Neuronal stem cell (in vitro differentiated cells): Measurements from ENCODE around the gene MKRN2. TPM values are rescaled to one million over a fixed set of nuclear protein-coding genes. Genes with fewer than 3 reads are reported as not detected.

ENCODE experiments used
- DNase-seq: peaks from one replicate; pipeline ENCODE4 v3.0.0-alpha.2; 2013; ENCODE audit warnings: low spot score
- H2AFZ ChIP-seq: one replicate; pipeline ENCODE4 v1.6.1; 2013; ENCODE audit warnings: mild to moderate bottlenecking, low read length, inconsistent platforms
- H2AK5ac ChIP-seq: 2 replicates; pipeline ENCODE4 v1.6.1; 2013; ENCODE audit warnings: low read depth, mild to moderate bottlenecking, inconsistent platforms, low read length, moderate library complexity, mixed read lengths
- H2BK120ac ChIP-seq: 2 replicates; pipeline ENCODE4 v1.6.1; 2013; ENCODE audit warnings: low read depth, mild to moderate bottlenecking, inconsistent platforms, low read length, moderate library complexity, mixed read lengths
- H2BK12ac ChIP-seq: one replicate; pipeline ENCODE4 v1.6.1; 2013; ENCODE audit warnings: low read length, inconsistent platforms
- H2BK15ac ChIP-seq: 2 replicates; pipeline ENCODE4 v1.6.1; 2013; ENCODE audit warnings: mild to moderate bottlenecking, low read length, inconsistent platforms, mixed read lengths
- H2BK5ac ChIP-seq: one replicate; pipeline ENCODE4 v1.6.1; 2013; ENCODE audit warnings: inconsistent platforms, mild to moderate bottlenecking, low read length, moderate library complexity
- H3K14ac ChIP-seq: one replicate; pipeline ENCODE4 v1.6.1; 2013; ENCODE audit warnings: low read length, inconsistent platforms
- H3K18ac ChIP-seq: 2 replicates; pipeline ENCODE4 v1.6.1; 2013; ENCODE audit warnings: low read length, inconsistent platforms
- H3K23ac ChIP-seq: 2 replicates; pipeline ENCODE4 v1.6.1; 2013; ENCODE audit warnings: low read depth, mild to moderate bottlenecking, mixed read lengths, low read length, inconsistent platforms; ENCODE audit not compliant: poor library complexity
- H3K27ac ChIP-seq: replicated peaks from 3 replicates; pipeline ENCODE4 v1.5.1; 2013; ENCODE audit warnings: low read length, inconsistent platforms
- H3K27me3 ChIP-seq, 3 experiments: 2 replicates each; pipeline ENCODE4 v1.6.1; 2013; ENCODE audit warnings: low read length in 3 of 3, mild to moderate bottlenecking in 2 of 3, inconsistent platforms in 1 of 3, low read depth in 1 of 3, mixed read lengths in 1 of 3, moderate library complexity in 1 of 3; ENCODE audit not compliant: control insufficient read depth in 3 of 3, insufficient read depth in 3 of 3
- H3K36me3 ChIP-seq, 2 donors: replicated peaks in 1 of 2; 2 replicates each; pipeline ENCODE4 v1.6.1; 2013; ENCODE audit warnings: low read length in 2 of 2; ENCODE audit not compliant: control insufficient read depth in 2 of 2, insufficient read depth in 2 of 2
- H3K4ac ChIP-seq: 2 replicates; pipeline ENCODE4 v1.6.1; 2013; ENCODE audit warnings: inconsistent platforms, mild to moderate bottlenecking, low read length, moderate library complexity
- H3K4me1 ChIP-seq, 2 donors: 1 replicate in 1 of 2; 2 replicates in 1 of 2; pipeline ENCODE4 v1.6.1; 2013; ENCODE audit warnings: low read length in 2 of 2, low read depth in 1 of 2; ENCODE audit not compliant: control insufficient read depth in 2 of 2, insufficient read depth in 1 of 2
- H3K4me2 ChIP-seq: one replicate; pipeline ENCODE4 v1.6.1; 2013; ENCODE audit warnings: mild to moderate bottlenecking, low read length, inconsistent platforms; ENCODE audit not compliant: insufficient read depth, poor library complexity, severe bottlenecking
- H3K4me3 ChIP-seq, 2 donors: 2 replicates each; pipeline ENCODE4 v1.5.1; 2013; ENCODE audit warnings: low read length in 2 of 2, mild to moderate bottlenecking in 2 of 2, inconsistent platforms in 1 of 2, moderate library complexity in 1 of 2
- H3K79me1 ChIP-seq: one replicate; pipeline ENCODE4 v1.6.1; 2013; ENCODE audit warnings: low read depth, mild to moderate bottlenecking, inconsistent platforms, low read length, moderate library complexity
- H3K9ac ChIP-seq: one replicate; pipeline ENCODE4 v1.6.1; 2013; ENCODE audit warnings: mild to moderate bottlenecking, low read depth, low read length, inconsistent platforms; ENCODE audit not compliant: poor library complexity
- H3K9me3 ChIP-seq, 2 donors: replicated peaks in 1 of 2; 2 replicates each; pipeline versions ENCODE3 to v1.6.1; 2013; ENCODE audit warnings: low read length in 2 of 2, mild to moderate bottlenecking in 2 of 2, inconsistent platforms in 1 of 2, low read depth in 1 of 2, mixed read lengths in 1 of 2, moderate library complexity in 1 of 2; ENCODE audit not compliant: control insufficient read depth in 2 of 2, insufficient read depth in 1 of 2
- H4K8ac ChIP-seq: one replicate; pipeline ENCODE4 v1.6.1; 2013; ENCODE audit warnings: low read depth, mild to moderate bottlenecking, inconsistent platforms, low read length, moderate library complexity
- H4K91ac ChIP-seq: one replicate; pipeline ENCODE4 v1.6.1; 2013; ENCODE audit warnings: low read length, low read depth, mild to moderate bottlenecking, inconsistent platforms; ENCODE audit not compliant: poor library complexity
- WGBS, 2 donors: extraction: QIAGEN DNeasy Blood & Tissue Kit; methylation state at CpG; one replicate each; pipeline ENCODE4 v1.1.7; 2013; ENCODE audit warnings: missing lambda C conversion rate in 2 of 2, mixed read lengths in 1 of 2; ENCODE audit not compliant: insufficient read length in 2 of 2, insufficient replicate concordance in 1 of 2; ENCODE audit errors: extremely low coverage in 2 of 2; 5-methylcytosine and 5-hydroxymethylcytosine counted together
- polyA plus RNA-seq, 2 experiments: library from polyadenylated mRNA; stranded (reverse); fragments of 200-250 nt; gene quantifications; one replicate each; pipeline ENCODE4 v1.2.3, GENCODE V29; 2013

Gene MKRN2, protein sequence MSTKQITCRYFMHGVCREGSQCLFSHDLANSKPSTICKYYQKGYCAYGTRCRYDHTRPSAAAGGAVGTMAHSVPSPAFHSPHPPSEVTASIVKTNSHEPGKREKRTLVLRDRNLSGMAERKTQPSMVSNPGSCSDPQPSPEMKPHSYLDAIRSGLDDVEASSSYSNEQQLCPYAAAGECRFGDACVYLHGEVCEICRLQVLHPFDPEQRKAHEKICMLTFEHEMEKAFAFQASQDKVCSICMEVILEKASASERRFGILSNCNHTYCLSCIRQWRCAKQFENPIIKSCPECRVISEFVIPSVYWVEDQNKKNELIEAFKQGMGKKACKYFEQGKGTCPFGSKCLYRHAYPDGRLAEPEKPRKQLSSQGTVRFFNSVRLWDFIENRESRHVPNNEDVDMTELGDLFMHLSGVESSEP
- polyA plus RNA-seq (2013, experiment 1 of 2): 16.8 TPM
- polyA plus RNA-seq (2013, experiment 2 of 2): 16.7 TPM

- peak within 1 kb of the TSS; percentile 99 for H3K23ac ChIP-seq
- peak within 1 kb of the TSS; percentile 69 for H3K27ac ChIP-seq
- no peak within 1 kb of the TSS for H2BK12ac ChIP-seq
- peaks cover 2 to 15% of the 10 kb centered on the region in 2 donors for H3K4me1 ChIP-seq
- no peak within 1 kb of the TSS for H4K8ac ChIP-seq
- peak within 1 kb of the TSS; percentile 99 for H3K9ac ChIP-seq
- H3K4ac ChIP-seq: no peak within 1 kb of the TSS
- H3K79me1 ChIP-seq: peaks cover 4% of the 10 kb centered on the region
- no peak within 1 kb of the TSS for H2AK5ac ChIP-seq
- H3K9me3 ChIP-seq: no peaks in the 10 kb centered on the region
- H2BK5ac ChIP-seq: no peak within 1 kb of the TSS
- H3K18ac ChIP-seq: peak within 1 kb of the TSS; percentile 98
- H3K27me3 ChIP-seq: peaks cover 0 to 7% (median 0%) of the 10 kb centered on the region in 3 experiments
- H2BK120ac ChIP-seq: no peak within 1 kb of the TSS
- peak within 1 kb of the TSS; percentile 87 to 97 for H3K4me3 ChIP-seq
- peak; percentile 86 for DNase-seq
- H3K4me2 ChIP-seq: peak within 1 kb of the TSS; percentile 90
- H3K14ac ChIP-seq: no peak within 1 kb of the TSS
- H4K91ac ChIP-seq: peak within 1 kb of the TSS; percentile 17
- H3K36me3 ChIP-seq: no peaks in the 10 kb centered on the region
- H2BK15ac ChIP-seq: no peak within 1 kb of the TSS
- peak within 1 kb of the TSS; percentile 96 for H2AFZ ChIP-seq
- WGBS, 2 donors: no CpG with 5 or more reads among the region's 77 CpGs
Measured at GRCh38 chr3:12556690-12557472, at the start of gene MKRN2. Gene MKRN2, plus strand, starts transcription at chr3:12557087. Its CDS starts 64 bp downstream, at chr3:12557151.

DNA sequence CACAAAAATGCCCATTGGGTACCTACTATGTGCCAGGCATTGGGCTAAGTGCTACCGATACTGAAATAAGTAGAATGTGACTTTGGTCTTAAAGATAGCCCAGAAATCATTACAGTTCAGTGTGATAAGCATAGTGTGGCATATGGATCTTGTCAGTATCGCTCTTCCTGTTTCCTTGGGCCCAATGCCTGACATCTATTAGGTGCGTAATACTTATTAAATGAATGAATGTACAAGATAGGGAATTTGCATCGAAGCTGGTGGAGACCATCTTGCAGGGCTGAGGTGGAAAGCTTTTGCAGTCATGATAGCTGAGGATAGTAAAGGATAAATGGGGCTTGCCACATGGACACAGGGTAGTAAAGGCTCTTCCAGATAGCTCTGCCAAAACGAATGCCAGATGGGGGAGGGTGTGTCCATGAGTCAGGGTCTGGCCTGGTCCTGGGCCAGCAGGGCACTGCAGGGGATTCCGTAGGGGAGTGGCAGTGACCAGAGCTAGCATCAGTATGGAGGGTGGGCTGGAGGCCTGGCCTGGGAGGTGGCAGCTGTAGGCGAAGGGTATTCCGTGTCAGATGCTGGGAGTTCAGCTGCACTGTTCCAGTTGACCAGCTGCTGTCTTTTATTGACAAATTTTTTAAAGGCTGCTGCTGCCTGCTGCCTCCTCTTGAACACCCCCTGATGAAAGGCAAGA is 49.2 kb upstream of the MKRN2 start:
- H3K36me3 ChIP-seq: peaks cover 17 to 81% of the 10 kb centered on the region in 2 donors
- H3K14ac ChIP-seq: no peak overlapping the region
- H3K23ac ChIP-seq: no peak overlapping the region
- H2AFZ ChIP-seq: no peak overlapping the region
- H4K91ac ChIP-seq: no peak overlapping the region
- no peak overlapping the region for H2BK5ac ChIP-seq
- no peak overlapping the region for H3K9ac ChIP-seq
- no peak overlapping the region for H2AK5ac ChIP-seq
- H4K8ac ChIP-seq: no peak overlapping the region
- no peak overlapping the region for H3K18ac ChIP-seq
- H2BK15ac ChIP-seq: no peak overlapping the region
- H3K4me1 ChIP-seq: peaks cover 0 to 11% of the 10 kb centered on the region in 2 donors
- DNase-seq: no peak
- H3K4ac ChIP-seq: no peak overlapping the region
- no peak overlapping the region for H2BK120ac ChIP-seq
- no CpG with 5 or more reads among the region's 8 CpGs for WGBS, 2 donors
- H3K27me3 ChIP-seq: no peaks in the 10 kb centered on the region
- H3K4me2 ChIP-seq: no peak overlapping the region
- H3K4me3 ChIP-seq: no peak overlapping the region
- no peak overlapping the region for H2BK12ac ChIP-seq
- peaks cover 0 to 2% of the 10 kb centered on the region in 2 donors for H3K9me3 ChIP-seq
- H3K27ac ChIP-seq: peak overlapping the region; percentile 23
- H3K79me1 ChIP-seq: no peaks in the 10 kb centered on the region

DNA sequence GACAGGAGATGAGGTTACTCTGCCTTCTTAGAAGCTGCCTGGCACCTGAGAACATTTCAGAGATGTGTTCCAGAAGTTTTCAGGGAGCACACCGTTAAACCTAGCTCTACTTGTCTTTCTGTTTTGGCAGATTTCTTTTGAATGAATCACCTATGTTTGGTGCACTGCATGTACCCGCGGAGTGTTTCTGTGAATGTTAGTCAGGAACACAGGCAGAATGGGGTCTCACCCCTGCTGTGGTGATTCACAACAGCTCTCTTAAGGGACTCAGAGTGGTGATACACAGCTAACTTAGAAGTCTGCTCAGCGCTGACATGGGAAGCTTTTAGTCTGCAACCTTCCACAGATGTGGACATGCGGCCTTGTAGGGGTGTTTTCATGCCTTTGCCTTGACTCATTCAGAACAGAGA is 48.6 kb upstream of the MKRN2 start:
- H2BK12ac ChIP-seq: no peak overlapping the region
- H3K9me3 ChIP-seq: no peaks in the 10 kb centered on the region
- no CpG with 5 or more reads among the region's 5 CpGs for WGBS, 2 donors
- no peak for DNase-seq
- no peak overlapping the region for H3K23ac ChIP-seq
- H4K91ac ChIP-seq: no peak overlapping the region
- H3K36me3 ChIP-seq: peaks cover 14 to 76% of the 10 kb centered on the region in 2 donors
- H3K4me1 ChIP-seq: peaks cover 0 to 11% of the 10 kb centered on the region in 2 donors
- no peak overlapping the region for H3K4me3 ChIP-seq
- H2BK120ac ChIP-seq: no peak overlapping the region
- no peak overlapping the region for H3K18ac ChIP-seq
- H3K4me2 ChIP-seq: no peak overlapping the region
- H3K14ac ChIP-seq: no peak overlapping the region
- H2BK5ac ChIP-seq: no peak overlapping the region
- H3K9ac ChIP-seq: no peak overlapping the region
- no peak overlapping the region for H4K8ac ChIP-seq
- no peaks in the 10 kb centered on the region for H3K27me3 ChIP-seq
- no peak overlapping the region for H2BK15ac ChIP-seq
- peak overlapping the region; percentile 23 for H3K27ac ChIP-seq
- H2AK5ac ChIP-seq: no peak overlapping the region
- no peaks in the 10 kb centered on the region for H3K79me1 ChIP-seq
- no peak overlapping the region for H3K4ac ChIP-seq
- no peak overlapping the region for H2AFZ ChIP-seq
